WERI-Rb-1 (cell line): ENCODE results near the gene SPECC1.
"Not testable (repeated sequence)": the region's sequence is repeated elsewhere in the genome, so short reads cannot be mapped to it uniquely, and the experiment has no call there.

Source experiments
- DNase-seq: peaks from one replicate; pipeline ENCODE4 v3.0.0-alpha.2; 2020
- H3K27ac ChIP-seq: fragments of 250-450 bp; sonication (Bioruptor Pico); 2 replicates; pipeline ENCODE4 v1.5.1; 2020; ENCODE audit warnings: mild to moderate bottlenecking, moderate library complexity
- H3K27me3 ChIP-seq: fragments of 250-450 bp; sonication (Bioruptor Pico); 2 replicates; pipeline ENCODE4 v1.5.1; 2021; ENCODE audit warnings: mild to moderate bottlenecking, low read depth, moderate library complexity; ENCODE audit not compliant: insufficient read depth, severe bottlenecking
- H3K36me3 ChIP-seq: fragments of 250-450 bp; sonication (Bioruptor Pico); 2 replicates; pipeline ENCODE4 v1.5.1; 2020; ENCODE audit warnings: mild to moderate bottlenecking, moderate library complexity
- H3K4me3 ChIP-seq: 2 replicates; pipeline ENCODE4 v1.5.1; 2011; ENCODE audit warnings: low read depth, mild to moderate bottlenecking, control low read depth, low read length
- H3K9me3 ChIP-seq: fragments of 250-450 bp; sonication (Bioruptor Pico); 2 replicates; pipeline ENCODE4 v1.5.1; 2021; ENCODE audit warnings: mild to moderate bottlenecking, moderate library complexity; ENCODE audit not compliant: severe bottlenecking
- CTCF ChIP-seq: IDR thresholded peaks from 2 replicates; pipeline ENCODE4 v1.5.1; 2011; ENCODE audit warnings: low read depth, mild to moderate bottlenecking, control low read depth, inconsistent platforms, low read length

The SPECC1 gene

DNA sequence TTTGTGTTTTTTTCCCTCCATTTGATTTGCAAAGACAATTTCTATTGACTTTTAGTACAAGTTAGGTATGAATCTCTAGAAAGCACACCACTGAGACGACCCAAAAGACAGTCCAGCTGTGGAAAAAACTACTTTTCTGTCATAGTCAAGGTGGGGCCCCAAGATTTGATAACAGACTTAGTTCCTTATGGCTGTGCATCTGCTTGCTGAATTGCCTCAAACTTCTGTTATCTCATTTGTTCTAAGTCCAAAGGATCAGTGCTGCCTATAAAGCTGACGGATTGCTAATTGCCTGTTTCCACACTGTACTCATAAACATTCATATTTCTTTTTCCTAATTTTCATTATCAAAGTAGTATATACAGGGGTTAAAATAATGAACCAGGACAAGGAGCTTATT is 180.8 kb downstream of the SPECC1 start:
- no peak overlapping the region for H3K4me3 ChIP-seq
- no peak overlapping the region for H3K27ac ChIP-seq
- no peak for TF ChIP-seq CTCF
- no peaks in the 10 kb centered on the region for H3K9me3 ChIP-seq
- no peak for DNase-seq
- H3K36me3 ChIP-seq = no peaks in the 10 kb centered on the region
- H3K27me3 ChIP-seq = no peaks in the 10 kb centered on the region

DNA sequence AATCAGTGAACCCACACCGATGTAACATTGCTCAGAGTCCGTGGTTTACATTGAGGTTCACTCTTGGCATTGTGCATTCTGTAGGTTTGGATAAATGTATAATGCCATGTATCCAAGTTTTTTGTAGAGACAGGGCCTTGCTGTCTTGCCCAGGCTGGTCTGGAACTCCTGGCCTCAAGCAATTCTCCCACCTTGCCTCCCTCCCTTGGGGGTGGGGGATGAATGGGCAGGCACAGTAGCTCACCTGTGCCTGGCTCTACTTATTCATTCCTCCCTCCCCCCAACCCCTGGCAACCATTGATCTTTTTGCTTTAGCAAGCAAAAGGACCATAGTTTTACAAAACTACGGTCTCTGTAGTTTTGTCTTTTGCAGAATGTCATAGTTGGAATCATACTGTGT is 181.4 kb downstream of the SPECC1 start:
- no peak for DNase-seq
- H3K4me3 ChIP-seq = no peak overlapping the region
- no peak for TF ChIP-seq CTCF
- no peaks in the 10 kb centered on the region for H3K27me3 ChIP-seq
- no peaks in the 10 kb centered on the region for H3K36me3 ChIP-seq
- H3K9me3 ChIP-seq = no peaks in the 10 kb centered on the region
- no peak overlapping the region for H3K27ac ChIP-seq

GRCh38 chr17:20191056-20191455 is 181.9 kb downstream of the SPECC1 start:
- peaks cover under 1% of the 10 kb centered on the region for H3K9me3 ChIP-seq
- no peak for DNase-seq
- H3K4me3 ChIP-seq = no peak overlapping the region
- H3K27ac ChIP-seq = no peak overlapping the region
- H3K36me3 ChIP-seq = no peaks in the 10 kb centered on the region
- no peak for TF ChIP-seq CTCF
- no peaks in the 10 kb centered on the region for H3K27me3 ChIP-seq

DNA sequence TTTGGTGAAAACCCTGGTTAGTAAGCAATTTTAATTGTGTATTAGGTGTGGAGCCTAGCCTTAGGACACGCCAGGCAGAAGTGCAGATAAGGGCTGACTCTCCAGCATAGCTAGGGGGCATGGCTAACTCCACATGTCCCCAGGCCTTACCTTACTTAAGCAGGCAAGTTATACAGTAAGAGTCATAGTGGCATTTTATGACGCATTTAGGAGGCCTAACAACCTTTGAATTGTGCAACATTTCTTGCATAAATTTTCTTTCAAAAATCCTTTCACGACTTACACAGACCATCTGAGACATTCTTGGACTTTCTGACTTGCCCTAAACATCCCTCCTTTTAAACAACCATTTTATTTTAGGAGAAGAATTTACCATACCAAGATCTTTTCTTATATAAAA is 187.1 kb downstream of the SPECC1 start:
- DNase-seq, H3K4me3 ChIP-seq, H3K27me3 ChIP-seq, H3K27ac ChIP-seq, H3K36me3 ChIP-seq, H3K9me3 ChIP-seq: not testable (repeated sequence)

DNA sequence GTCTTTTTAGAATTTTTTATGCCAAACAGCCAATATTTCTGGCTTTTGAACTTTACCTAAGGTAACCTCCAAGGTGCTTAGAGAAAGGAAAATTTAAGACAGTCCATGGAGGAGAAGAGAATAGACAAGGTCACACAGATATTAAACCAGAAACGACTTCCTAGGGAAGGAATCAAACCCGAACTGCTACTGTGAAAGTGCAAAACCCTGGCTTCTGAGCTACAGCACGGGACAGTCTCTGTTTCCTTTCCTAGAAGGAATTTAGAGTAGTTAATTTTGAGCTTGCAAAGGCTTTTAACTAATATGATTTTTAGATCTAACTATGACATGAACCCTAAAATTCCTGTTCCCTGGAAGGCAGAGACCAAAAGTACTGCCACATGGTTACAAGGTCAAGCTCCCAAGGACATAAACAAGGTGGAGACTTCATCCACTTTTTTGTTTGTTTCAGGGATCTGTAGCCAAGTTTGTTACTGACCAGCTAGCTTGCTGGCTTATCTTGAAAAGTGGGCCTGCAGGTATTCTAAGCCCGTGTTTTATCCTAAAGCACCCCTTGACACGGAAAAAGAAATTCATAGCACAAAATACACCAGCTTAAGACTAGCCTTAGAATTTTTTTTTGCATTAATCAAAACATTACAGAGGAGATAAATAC is 188.2 kb downstream of the SPECC1 start:
- TF ChIP-seq CTCF = no peak

DNA sequence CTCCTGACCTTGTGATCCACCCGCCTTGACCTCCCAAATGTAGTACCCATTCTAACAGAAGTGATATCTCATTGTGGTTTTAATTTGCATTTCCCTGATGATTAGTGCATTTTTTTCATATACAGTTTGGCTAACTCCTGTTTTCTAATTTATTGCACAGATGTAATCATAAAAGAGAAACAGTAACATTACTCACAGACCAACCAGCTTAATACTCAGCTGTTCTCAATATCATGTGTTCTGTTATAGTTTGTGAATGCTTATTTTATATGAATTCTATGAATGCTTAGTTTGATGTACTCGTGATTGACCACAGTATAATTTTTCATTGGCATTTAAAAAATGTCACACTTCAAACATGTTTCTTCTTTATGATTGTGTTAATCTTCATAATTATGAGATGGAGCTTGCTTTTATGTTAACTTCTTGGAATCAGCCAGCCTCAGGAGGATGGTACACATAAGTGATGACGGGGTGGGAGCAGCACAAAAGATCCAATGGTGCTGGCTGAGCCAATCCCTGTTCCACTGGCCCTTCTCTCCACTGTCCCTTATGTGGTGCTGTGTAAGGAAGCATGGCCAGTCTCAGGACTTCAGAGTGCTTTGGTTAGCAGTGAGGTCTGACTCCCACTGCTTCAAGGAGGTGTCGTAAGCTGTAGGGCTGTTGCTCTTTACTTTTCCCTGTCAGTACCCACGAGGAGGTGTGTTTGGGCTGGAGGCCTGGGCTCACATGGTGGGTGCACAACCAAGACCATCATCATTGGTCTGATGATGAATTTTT is 191.0 kb downstream of the SPECC1 start:
- DNase-seq = no peak
- TF ChIP-seq CTCF = no peak
- peaks cover 10% of the 10 kb centered on the region; the same call in 1 of the 2 replicates for H3K36me3 ChIP-seq
- no peak overlapping the region for H3K4me3 ChIP-seq
- H3K9me3 ChIP-seq = peaks cover 5% of the 10 kb centered on the region
- no peaks in the 10 kb centered on the region for H3K27me3 ChIP-seq
- no peak overlapping the region for H3K27ac ChIP-seq

More for the DNA sequence above, 188.2 kb downstream of the SPECC1 start:
- Histone ChIP-seq H3K27me3 (no peaks in the 10 kb centered on the region), H3K36me3 (no peaks in the 10 kb centered on the region), H3K4me3 (no peak overlapping the region), H3K9me3 (peaks cover 5% of the 10 kb centered on the region), H3K27ac (no peak overlapping the region)
- DNase-seq = no peak
